A673 (cell line): ENCODE data around the gene GCGR.

Source experiments
- CTCF ChIP-seq: fragments of 300-800, 200-600 bp; sonication (generic); conservative IDR thresholded peaks from 2 replicates; pipeline ENCODE4 v1.5.1; 2017; ENCODE audit warnings: low read depth, mild to moderate bottlenecking, antibody characterized with exemption, low read length, moderate library complexity, mixed read lengths
- EZH2 ChIP-seq: fragments of 200-600 bp; sonication (generic); IDR thresholded peaks from 2 replicates; pipeline ENCODE4 v1.6.1; 2017; ENCODE audit warnings: borderline replicate concordance, low read depth, mild to moderate bottlenecking, mixed read lengths, antibody characterized with exemption, low read length; ENCODE audit not compliant: poor library complexity, severe bottlenecking

GRCh38 chr17:81822996-81823819 lies 19.3 kb downstream of the GCGR start:
- TF ChIP-seq CTCF: no peak
- no peak for TF ChIP-seq EZH2
